HepG2 (cell line): ENCODE results near the gene CHN2. TPM values are rescaled to one million over a fixed set of nuclear protein-coding genes. Genes with fewer than 3 reads are reported as not detected.

Experiments
- DMTF1 ChIP-seq: sonication (generic); formaldehyde crosslinking; IDR thresholded peaks from 2 replicates; pipeline ENCODE4 v1.4.0; 2020; ENCODE audit warnings: mild to moderate bottlenecking, missing genetic modification reagents
- GATAD2A ChIP-seq: IDR thresholded peaks from 2 replicates; pipeline ENCODE4 v1.6.1; 2016
- GFI1 ChIP-seq: sonication (generic); formaldehyde crosslinking; IDR thresholded peaks from 2 replicates; pipeline ENCODE4 v1.5.0; 2020; ENCODE audit warnings: missing genetic modification reagents, mild to moderate bottlenecking, borderline replicate concordance
- HMG20A ChIP-seq: IDR thresholded peaks from 2 replicates; pipeline ENCODE4 v1.6.1; 2016; ENCODE audit warnings: borderline replicate concordance
- LBX2 ChIP-seq: sonication (generic); formaldehyde crosslinking; IDR thresholded peaks from 2 replicates; pipeline ENCODE4 v1.5.0; 2020; ENCODE audit warnings: missing genetic modification reagents, mild to moderate bottlenecking, borderline replicate concordance
- NFIC ChIP-seq: IDR thresholded peaks from 2 replicates; pipeline ENCODE4 v1.6.1; 2012; ENCODE audit warnings: mild to moderate bottlenecking, low read length, inconsistent platforms
- PHB2 ChIP-seq: fragments of 450-650 bp; IDR thresholded peaks from 2 replicates; pipeline ENCODE4 v1.6.1; 2018; ENCODE audit not compliant: partially characterized antibody
- SIN3A ChIP-seq: IDR thresholded peaks from 2 replicates; pipeline ENCODE4 v1.6.1; 2011; ENCODE audit warnings: low read depth, mild to moderate bottlenecking, control low read depth, low read length, borderline replicate concordance
- TAF15 ChIP-seq: fragments of 200-400 bp; formaldehyde crosslinking; IDR thresholded peaks from one replicate; pipeline ENCODE4 v1.6.1; 2018; ENCODE audit warnings: mild to moderate bottlenecking, low read depth, low read length; ENCODE audit not compliant: poor library complexity, severe bottlenecking
- ZBTB33 ChIP-seq: sonication (generic); formaldehyde crosslinking; IDR thresholded peaks from 2 replicates; pipeline ENCODE4 v1.4.0; 2020; ENCODE audit warnings: missing genetic modification reagents
- ZNF446 ChIP-seq: sonication (generic); formaldehyde crosslinking; IDR thresholded peaks from 2 replicates; pipeline ENCODE4 v1.5.0; 2020; ENCODE audit warnings: mild to moderate bottlenecking, missing genetic modification reagents
- ZNF605 ChIP-seq: sonication (generic); formaldehyde crosslinking; IDR thresholded peaks from 2 replicates; pipeline ENCODE4 v1.8.0; 2022; ENCODE audit warnings: mild to moderate bottlenecking, missing genetic modification reagents
- ZNF619 ChIP-seq: sonication (generic); formaldehyde crosslinking; IDR thresholded peaks from 2 replicates; pipeline ENCODE4 v1.4.0; 2020; ENCODE audit warnings: mild to moderate bottlenecking, missing genetic modification reagents
- ZNF652 ChIP-seq: IDR thresholded peaks from 2 replicates; pipeline ENCODE4 v1.6.1; 2016; ENCODE audit warnings: low read depth, borderline replicate concordance
- ZNF678 ChIP-seq: sonication (generic); formaldehyde crosslinking; IDR thresholded peaks from 2 replicates; pipeline ENCODE4 v1.4.0; 2020; ENCODE audit warnings: mild to moderate bottlenecking, missing genetic modification reagents
- ZNF687 ChIP-seq: sonication (generic); formaldehyde crosslinking; IDR thresholded peaks from 2 replicates; pipeline ENCODE4 v1.5.1; 2020; ENCODE audit warnings: mild to moderate bottlenecking, missing genetic modification reagents, moderate library complexity
- ZNF710 ChIP-seq: sonication (generic); formaldehyde crosslinking; IDR thresholded peaks from 2 replicates; pipeline ENCODE4 v1.5.0; 2020; ENCODE audit warnings: mild to moderate bottlenecking, missing genetic modification reagents, borderline replicate concordance
- ZSCAN9 ChIP-seq: IDR thresholded peaks from 2 replicates; pipeline ENCODE4 v1.6.1; 2016; ENCODE audit warnings: borderline replicate concordance
- polyA plus RNA-seq, 8 experiments: library from polyadenylated mRNA; depleted of rRNA in 3 of 8; stranded (reverse) in 7 of 8; unstranded in 1 of 8; fragments of >200 nt; fragmentation: Illumina TruSeq in 4 of 8; extraction: Trizol in 4 of 8; gene quantifications; 2 replicates each; pipeline versions ENCODE4 v1.2.1 to v1.2.3, GENCODE V29; 2011 to 2016; ENCODE audit warnings: low read depth in 4 of 8, missing spikeins in 1 of 8, mixed read lengths in 1 of 8; ENCODE audit not compliant: insufficient read depth in 1 of 8
- total RNA-seq, 5 experiments: library from RNA; depleted of rRNA; stranded (reverse); fragments of >200 nt; fragmentation: Illumina TruSeq; extraction: Trizol; gene quantifications; 2 replicates each; pipeline ENCODE4 v1.2.3, GENCODE V29; 2016; ENCODE audit warnings: low read depth in 1 of 5

Gene CHN2
- total and polyA plus RNA-seq, 2 of the 13 experiments (the other 11 are each of a cell fraction or from before 2014, with no cell fraction given): 23.5 to 30.5 TPM

GRCh38 chr7:29146888-29147609, 47.5 kb upstream of the CHN2 start (continued):
- no peak for TF ChIP-seq DMTF1
- peak; percentile 10; the same call in 1 of the 2 replicates for TF ChIP-seq HMG20A (CRISPR knock-in tag)
- no peak for TF ChIP-seq ZNF687 (CRISPR knock-in tag)
- 0 out of 2 replicates have a peak, but pooled peaks have one; percentile 2 for TF ChIP-seq ZSCAN9 (CRISPR knock-in tag)
- TF ChIP-seq SIN3A: no peak
- no peak for TF ChIP-seq ZNF678 (CRISPR knock-in tag)
- no peak for TF ChIP-seq ZNF446 (CRISPR knock-in tag)
- 0 out of 2 replicates have a peak, but pooled peaks have one; percentile 24 for TF ChIP-seq ZBTB33
- TF ChIP-seq ZNF605 (CRISPR knock-in tag): no peak
- no peak for TF ChIP-seq ZNF619 (CRISPR knock-in tag)
- no peak for TF ChIP-seq ZNF652 (CRISPR knock-in tag)
- TF ChIP-seq LBX2: no peak
- no peak for TF ChIP-seq TAF15
- 0 out of 2 replicates have a peak, but pooled peaks have one; percentile 13 for TF ChIP-seq NFIC
- TF ChIP-seq GFI1 (CRISPR knock-in tag): 0 out of 2 replicates have a peak, but pooled peaks have one; percentile 26
- TF ChIP-seq ZNF710: 0 out of 2 replicates have a peak, but pooled peaks have one; percentile 31
- TF ChIP-seq PHB2: no peak
- TF ChIP-seq GATAD2A (CRISPR knock-in tag): peak; percentile 30; the same call in 1 of the 2 replicates
